HepG2 (cell line): ENCODE measurements around the gene MEAF6. TPM values are rescaled to one million over a fixed set of nuclear protein-coding genes. Genes with fewer than 3 reads are reported as not detected.
A peak's percentile ranks its signal among the peaks of the same experiment; 100 is the strongest.

ENCODE experiments used
- HNRNPH1 ChIP-seq: fragments of 200-400 bp; formaldehyde crosslinking; optimal IDR thresholded peaks from 2 replicates; pipeline ENCODE3; 2017; ENCODE audit warnings: mild to moderate bottlenecking, low read depth, low read length
- JUND ChIP-seq: sonication (generic); formaldehyde crosslinking; IDR thresholded peaks from 2 replicates; pipeline ENCODE4 v1.8.0; 2022; ENCODE audit warnings: mild to moderate bottlenecking, missing genetic modification reagents
- MBD4 ChIP-seq: IDR thresholded peaks from 2 replicates; pipeline ENCODE4 v1.6.1; 2012; ENCODE audit warnings: low read length, inconsistent platforms, borderline replicate concordance
- NCOA1 ChIP-seq: sonication (generic); formaldehyde crosslinking; IDR thresholded peaks from 2 replicates; pipeline ENCODE4 v1.9.0; 2021; ENCODE audit warnings: missing genetic modification reagents
- NFRKB ChIP-seq: fragments of 450-650 bp; IDR thresholded peaks from 2 replicates; pipeline ENCODE4 v1.6.1; 2017
- PRPF4 ChIP-seq: fragments of 200-400 bp; formaldehyde crosslinking; IDR thresholded peaks from 2 replicates; pipeline ENCODE4 v1.6.1; 2016; ENCODE audit warnings: low read length, low read depth; ENCODE audit not compliant: poor library complexity, severe bottlenecking
- PTBP1 ChIP-seq: fragments of 200-400 bp; formaldehyde crosslinking; IDR thresholded peaks from 2 replicates; pipeline ENCODE4 v1.6.1; 2018; ENCODE audit warnings: low read length, low read depth; ENCODE audit not compliant: poor library complexity, severe bottlenecking
- TCF7 ChIP-seq: sonication (generic); IDR thresholded peaks from 2 replicates; pipeline ENCODE4 v1.6.1; 2016; ENCODE audit warnings: antibody characterized with exemption, low read depth
- ZIK1 ChIP-seq: sonication (generic); formaldehyde crosslinking; IDR thresholded peaks from 2 replicates; pipeline ENCODE4 v1.5.0; 2020; ENCODE audit warnings: mild to moderate bottlenecking, low read depth, missing genetic modification reagents, borderline replicate concordance
- ZMYM3 ChIP-seq: sonication (generic); formaldehyde crosslinking; IDR thresholded peaks from 2 replicates; pipeline ENCODE4 v1.5.1; 2020; ENCODE audit warnings: mild to moderate bottlenecking, missing genetic modification reagents
- ZNF121 ChIP-seq: sonication (generic); formaldehyde crosslinking; IDR thresholded peaks from 2 replicates; pipeline ENCODE4 v1.5.0; 2020; ENCODE audit warnings: mild to moderate bottlenecking, missing genetic modification reagents
- ZNF34 ChIP-seq: sonication (generic); formaldehyde crosslinking; IDR thresholded peaks from 2 replicates; pipeline ENCODE4 v1.4.0; 2020; ENCODE audit warnings: mild to moderate bottlenecking, missing genetic modification reagents, borderline replicate concordance
- ZNF430 ChIP-seq: sonication (generic); formaldehyde crosslinking; IDR thresholded peaks from 2 replicates; pipeline ENCODE4 v1.9.0; 2021; ENCODE audit warnings: mild to moderate bottlenecking, missing genetic modification reagents
- ZNF543 ChIP-seq: sonication (generic); formaldehyde crosslinking; IDR thresholded peaks from 2 replicates; pipeline ENCODE4 v1.4.0; 2020; ENCODE audit warnings: mild to moderate bottlenecking, missing genetic modification reagents
- ZNF570 ChIP-seq: sonication (generic); formaldehyde crosslinking; IDR thresholded peaks from 2 replicates; pipeline ENCODE4 v1.4.0; 2020; ENCODE audit warnings: mild to moderate bottlenecking, missing genetic modification reagents, borderline replicate concordance
- ZNF616 ChIP-seq: sonication (generic); formaldehyde crosslinking; IDR thresholded peaks from 2 replicates; pipeline ENCODE4 v1.5.0; 2020; ENCODE audit warnings: low read depth, mild to moderate bottlenecking, missing genetic modification reagents
- ZNF619 ChIP-seq: sonication (generic); formaldehyde crosslinking; IDR thresholded peaks from 2 replicates; pipeline ENCODE4 v1.4.0; 2020; ENCODE audit warnings: mild to moderate bottlenecking, missing genetic modification reagents
- ZNF660 ChIP-seq: sonication (generic); formaldehyde crosslinking; IDR thresholded peaks from 2 replicates; pipeline ENCODE4 v1.5.1; 2020; ENCODE audit warnings: mild to moderate bottlenecking, low read depth, missing genetic modification reagents, borderline replicate concordance
- ZNF766 ChIP-seq: sonication (generic); formaldehyde crosslinking; IDR thresholded peaks from 2 replicates; pipeline ENCODE4 v1.5.0; 2020; ENCODE audit warnings: missing genetic modification reagents, borderline replicate concordance
- polyA plus RNA-seq, 8 experiments: library from polyadenylated mRNA; depleted of rRNA in 3 of 8; stranded (reverse) in 7 of 8; unstranded in 1 of 8; fragments of >200 nt; fragmentation: Illumina TruSeq in 4 of 8; extraction: Trizol in 4 of 8; gene quantifications; 2 replicates each; pipeline versions ENCODE4 v1.2.1 to v1.2.3, GENCODE V29; 2011 to 2016; ENCODE audit warnings: low read depth in 4 of 8, missing spikeins in 1 of 8, mixed read lengths in 1 of 8; ENCODE audit not compliant: insufficient read depth in 1 of 8
- total RNA-seq, 5 experiments: library from RNA; depleted of rRNA; stranded (reverse); fragments of >200 nt; fragmentation: Illumina TruSeq; extraction: Trizol; gene quantifications; 2 replicates each; pipeline ENCODE4 v1.2.3, GENCODE V29; 2016; ENCODE audit warnings: low read depth in 1 of 5
- TF ChIP-seq, protein P1 (sequence below): sonication (generic); formaldehyde crosslinking; IDR thresholded peaks from 2 replicates; pipeline ENCODE4 v1.4.0; 2020; ENCODE audit warnings: missing genetic modification reagents, mild to moderate bottlenecking, borderline replicate concordance
- TF ChIP-seq, protein P2 (sequence below): IDR thresholded peaks from 2 replicates; pipeline ENCODE4 v1.6.1; 2016; ENCODE audit warnings: mild to moderate bottlenecking
- TF ChIP-seq, protein P3 (sequence below): sonication (generic); formaldehyde crosslinking; IDR thresholded peaks from 2 replicates; pipeline ENCODE4 v1.4.0; 2020; ENCODE audit warnings: mild to moderate bottlenecking, low read depth, missing genetic modification reagents
- TF ChIP-seq, protein P4 (sequence below): sonication (generic); formaldehyde crosslinking; IDR thresholded peaks from 2 replicates; pipeline ENCODE4 v1.4.0; 2020; ENCODE audit warnings: low read depth, missing genetic modification reagents

The MEAF6 gene
- total and polyA plus RNA-seq, 2 of the 13 experiments (the other 11 are each of a cell fraction or from before 2014, with no cell fraction given) = 29.5 to 45.6 TPM

DNA sequence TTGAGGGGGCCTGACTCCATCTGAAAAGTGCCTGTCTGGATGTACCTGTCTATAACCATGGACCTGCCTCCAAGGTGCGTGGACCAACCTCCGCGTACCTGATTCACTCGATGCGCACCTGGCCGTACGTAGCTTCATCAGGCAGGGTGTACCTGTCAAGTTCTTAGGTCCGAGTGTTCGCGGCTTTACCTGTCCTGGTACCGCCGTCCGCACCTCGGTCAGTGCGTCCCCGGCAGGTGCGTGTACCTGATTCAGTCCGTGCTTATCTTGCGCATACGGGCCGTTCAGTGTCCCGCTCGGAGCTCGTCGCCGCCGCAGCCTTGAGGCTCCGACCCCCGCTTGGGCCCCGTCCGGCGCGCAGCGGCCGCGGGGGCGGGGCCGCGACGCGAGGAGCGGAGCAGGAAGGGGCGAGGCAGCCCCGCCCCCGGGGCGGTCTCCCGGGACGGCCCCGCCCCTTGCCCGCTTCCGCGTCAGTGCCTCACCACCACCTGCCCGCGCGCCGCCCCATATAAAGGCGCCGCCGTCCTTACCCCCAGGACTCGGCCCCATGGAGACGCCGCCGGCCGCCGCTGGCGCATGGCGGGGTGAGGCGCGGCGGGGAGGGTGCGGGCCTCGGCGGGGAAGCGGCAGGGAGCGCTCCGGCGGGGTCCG, 40.4 kb downstream of the MEAF6 start, which contains the start of gene ZC3H12A (continued):
- TF ChIP-seq ZNF570 (CRISPR knock-in tag) = no peak
- no peak for TF ChIP-seq HNRNPH1
- peak; percentile 25; the same call in 1 of the 2 replicates for TF ChIP-seq JUND (CRISPR knock-in tag)
- TF ChIP-seq, protein P1, sequence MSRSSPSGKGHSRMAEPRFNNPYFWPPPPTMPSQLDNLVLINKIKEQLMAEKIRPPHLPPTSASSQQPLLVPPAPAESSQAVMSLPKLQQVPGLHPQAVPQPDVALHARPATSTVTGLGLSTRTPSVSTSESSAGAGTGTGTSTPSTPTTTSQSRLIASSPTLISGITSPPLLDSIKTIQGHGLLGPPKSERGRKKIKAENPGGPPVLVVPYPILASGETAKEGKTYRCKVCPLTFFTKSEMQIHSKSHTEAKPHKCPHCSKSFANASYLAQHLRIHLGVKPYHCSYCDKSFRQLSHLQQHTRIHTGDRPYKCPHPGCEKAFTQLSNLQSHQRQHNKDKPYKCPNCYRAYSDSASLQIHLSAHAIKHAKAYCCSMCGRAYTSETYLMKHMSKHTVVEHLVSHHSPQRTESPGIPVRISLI = no peak
- TF ChIP-seq ZNF34 (CRISPR knock-in tag) = no peak
- no peak for TF ChIP-seq ZNF121 (CRISPR knock-in tag)
- TF ChIP-seq, protein P2, sequence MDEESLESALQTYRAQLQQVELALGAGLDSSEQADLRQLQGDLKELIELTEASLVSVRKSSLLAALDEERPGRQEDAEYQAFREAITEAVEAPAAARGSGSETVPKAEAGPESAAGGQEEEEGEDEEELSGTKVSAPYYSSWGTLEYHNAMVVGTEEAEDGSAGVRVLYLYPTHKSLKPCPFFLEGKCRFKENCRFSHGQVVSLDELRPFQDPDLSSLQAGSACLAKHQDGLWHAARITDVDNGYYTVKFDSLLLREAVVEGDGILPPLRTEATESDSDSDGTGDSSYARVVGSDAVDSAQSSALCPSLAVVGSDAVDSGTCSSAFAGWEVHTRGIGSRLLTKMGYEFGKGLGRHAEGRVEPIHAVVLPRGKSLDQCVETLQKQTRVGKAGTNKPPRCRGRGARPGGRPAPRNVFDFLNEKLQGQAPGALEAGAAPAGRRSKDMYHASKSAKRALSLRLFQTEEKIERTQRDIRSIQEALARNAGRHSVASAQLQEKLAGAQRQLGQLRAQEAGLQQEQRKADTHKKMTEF = no peak
- no peak for TF ChIP-seq ZNF660 (CRISPR knock-in tag)
- peak; percentile 61; the same call in 1 of the 2 replicates for TF ChIP-seq ZNF430 (CRISPR knock-in tag)
- no peak for TF ChIP-seq MBD4
- no peak for TF ChIP-seq ZMYM3 (CRISPR knock-in tag)
- TF ChIP-seq, protein P3, sequence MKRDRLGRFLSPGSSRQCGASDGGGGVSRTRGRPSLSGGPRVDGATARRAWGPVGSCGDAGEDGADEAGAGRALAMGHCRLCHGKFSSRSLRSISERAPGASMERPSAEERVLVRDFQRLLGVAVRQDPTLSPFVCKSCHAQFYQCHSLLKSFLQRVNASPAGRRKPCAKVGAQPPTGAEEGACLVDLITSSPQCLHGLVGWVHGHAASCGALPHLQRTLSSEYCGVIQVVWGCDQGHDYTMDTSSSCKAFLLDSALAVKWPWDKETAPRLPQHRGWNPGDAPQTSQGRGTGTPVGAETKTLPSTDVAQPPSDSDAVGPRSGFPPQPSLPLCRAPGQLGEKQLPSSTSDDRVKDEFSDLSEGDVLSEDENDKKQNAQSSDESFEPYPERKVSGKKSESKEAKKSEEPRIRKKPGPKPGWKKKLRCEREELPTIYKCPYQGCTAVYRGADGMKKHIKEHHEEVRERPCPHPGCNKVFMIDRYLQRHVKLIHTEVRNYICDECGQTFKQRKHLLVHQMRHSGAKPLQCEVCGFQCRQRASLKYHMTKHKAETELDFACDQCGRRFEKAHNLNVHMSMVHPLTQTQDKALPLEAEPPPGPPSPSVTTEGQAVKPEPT = no peak
- TF ChIP-seq ZNF619 (CRISPR knock-in tag) = 0 out of 2 replicates have a peak, but pooled peaks have one; percentile 14
- no peak for TF ChIP-seq ZNF766 (CRISPR knock-in tag)
- TF ChIP-seq TCF7 = no peak
- no peak for TF ChIP-seq ZNF543
- TF ChIP-seq ZNF616 (CRISPR knock-in tag) = peak; percentile 60; the same call in 1 of the 2 replicates
- TF ChIP-seq NFRKB = no peak
- no peak for TF ChIP-seq ZIK1
- TF ChIP-seq NCOA1 (CRISPR knock-in tag) = no peak
- TF ChIP-seq, protein P4, sequence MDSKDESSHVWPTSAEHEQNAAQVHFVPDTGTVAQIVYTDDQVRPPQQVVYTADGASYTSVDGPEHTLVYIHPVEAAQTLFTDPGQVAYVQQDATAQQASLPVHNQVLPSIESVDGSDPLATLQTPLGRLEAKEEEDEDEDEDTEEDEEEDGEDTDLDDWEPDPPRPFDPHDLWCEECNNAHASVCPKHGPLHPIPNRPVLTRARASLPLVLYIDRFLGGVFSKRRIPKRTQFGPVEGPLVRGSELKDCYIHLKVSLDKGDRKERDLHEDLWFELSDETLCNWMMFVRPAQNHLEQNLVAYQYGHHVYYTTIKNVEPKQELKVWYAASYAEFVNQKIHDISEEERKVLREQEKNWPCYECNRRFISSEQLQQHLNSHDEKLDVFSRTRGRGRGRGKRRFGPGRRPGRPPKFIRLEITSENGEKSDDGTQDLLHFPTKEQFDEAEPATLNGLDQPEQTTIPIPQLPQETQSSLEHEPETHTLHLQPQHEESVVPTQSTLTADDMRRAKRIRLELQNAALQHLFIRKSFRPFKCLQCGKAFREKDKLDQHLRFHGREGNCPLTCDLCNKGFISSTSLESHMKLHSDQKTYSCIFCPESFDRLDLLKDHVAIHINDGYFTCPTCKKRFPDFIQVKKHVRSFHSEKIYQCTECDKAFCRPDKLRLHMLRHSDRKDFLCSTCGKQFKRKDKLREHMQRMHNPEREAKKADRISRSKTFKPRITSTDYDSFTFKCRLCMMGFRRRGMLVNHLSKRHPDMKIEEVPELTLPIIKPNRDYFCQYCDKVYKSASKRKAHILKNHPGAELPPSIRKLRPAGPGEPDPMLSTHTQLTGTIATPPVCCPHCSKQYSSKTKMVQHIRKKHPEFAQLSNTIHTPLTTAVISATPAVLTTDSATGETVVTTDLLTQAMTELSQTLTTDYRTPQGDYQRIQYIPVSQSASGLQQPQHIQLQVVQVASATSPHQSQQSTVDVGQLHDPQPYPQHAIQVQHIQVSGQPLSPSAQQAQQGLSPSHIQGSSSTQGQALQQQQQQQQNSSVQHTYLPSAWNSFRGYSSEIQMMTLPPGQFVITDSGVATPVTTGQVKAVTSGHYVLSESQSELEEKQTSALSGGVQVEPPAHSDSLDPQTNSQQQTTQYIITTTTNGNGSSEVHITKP = no peak
- TF ChIP-seq PTBP1 = no peak
- TF ChIP-seq PRPF4 = no peak
